GM21737 (cell line): ENCODE data around the gene TOX2.

ENCODE experiments used
- ATAC-seq: cut with Tn5 transposase; IDR thresholded peaks from one replicate; pipeline ENCODE4 v1.9.1; 2021; ENCODE audit warnings: mild to moderate bottlenecking, moderate library complexity; ENCODE audit not compliant: unreplicated experiment

The TOX2 gene

DNA sequence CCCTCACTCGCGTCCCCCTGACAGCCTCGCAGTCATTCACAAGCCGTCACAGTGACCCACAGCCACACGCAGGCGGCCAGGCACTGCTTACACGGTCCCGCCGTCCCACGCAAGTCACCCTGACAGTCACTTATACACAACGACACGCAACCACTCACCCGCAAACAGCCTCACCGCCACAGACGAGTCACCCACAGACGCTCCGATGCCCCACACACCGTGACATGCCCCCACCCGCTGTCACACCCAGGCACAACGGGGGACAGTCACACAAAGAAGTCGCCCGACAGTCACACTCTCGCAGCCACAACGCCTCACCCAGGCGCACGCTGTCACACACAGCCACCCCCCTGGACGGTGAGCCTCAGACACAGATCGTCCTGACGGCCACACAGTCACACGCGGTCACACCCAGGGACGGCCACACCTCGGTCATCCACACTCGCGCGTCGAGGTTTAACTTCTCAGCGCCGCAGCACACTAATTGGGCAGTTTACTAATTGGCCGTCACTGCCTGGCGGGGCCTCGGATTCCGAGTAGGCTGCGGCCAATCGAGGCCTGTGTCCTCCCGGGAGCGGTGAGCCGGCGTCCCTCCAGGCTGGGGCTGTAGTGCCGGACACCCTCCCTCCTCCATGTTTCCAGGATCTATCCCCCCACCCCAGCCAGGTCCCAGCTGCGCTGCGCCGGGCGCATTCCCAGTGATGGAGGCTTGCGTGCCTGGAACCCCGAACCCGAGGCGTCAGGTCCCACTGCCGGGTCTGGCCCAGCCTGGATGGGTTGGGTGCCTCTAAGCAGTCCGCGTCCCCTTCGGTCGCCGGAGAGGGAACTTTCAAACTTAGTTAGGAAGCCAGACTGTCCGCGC lies 790 bp downstream of the TOX2 start:
- no peak for ATAC-seq

DNA sequence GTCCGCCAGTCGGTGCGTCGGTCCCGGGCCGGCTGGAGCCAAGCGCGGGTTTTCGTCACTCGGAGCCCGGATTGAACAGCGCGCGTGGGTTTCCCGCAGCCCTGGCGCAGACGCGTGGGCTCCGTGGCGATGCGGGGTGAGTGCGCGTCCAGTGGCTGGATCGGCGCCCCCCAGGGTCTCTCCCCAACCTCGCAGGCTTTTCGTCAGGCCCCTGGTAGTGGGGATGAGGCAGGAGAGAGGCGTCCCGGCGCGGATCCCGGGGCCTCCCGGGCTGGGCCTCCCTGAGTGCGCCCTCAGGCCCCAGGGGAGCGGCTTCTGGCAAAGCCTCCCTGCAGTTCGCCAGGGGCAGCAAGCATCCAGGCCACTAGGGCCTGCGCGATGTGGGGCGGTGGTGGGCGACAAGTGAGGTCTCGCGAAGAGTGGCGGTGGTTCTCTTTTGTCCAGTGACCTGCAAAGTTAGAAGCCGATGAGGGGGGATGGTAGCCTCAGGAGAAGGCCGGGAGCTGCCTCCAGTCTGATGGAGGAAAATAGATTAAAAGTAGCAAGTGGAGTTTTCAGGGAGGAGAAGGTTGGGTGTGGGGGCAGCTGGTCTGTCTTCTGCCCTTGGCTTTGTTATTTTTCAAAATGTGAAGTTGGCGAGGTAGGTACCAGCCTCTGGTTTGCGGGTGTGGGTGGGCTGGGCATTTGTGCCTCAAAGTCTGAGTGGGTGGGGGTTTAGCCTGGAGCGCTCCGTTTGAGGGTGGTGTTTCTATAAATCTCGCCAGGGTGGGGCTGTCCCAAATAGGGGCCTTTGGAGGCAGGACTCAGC lies 1.6 kb downstream of the TOX2 start:
- no peak for ATAC-seq

DNA sequence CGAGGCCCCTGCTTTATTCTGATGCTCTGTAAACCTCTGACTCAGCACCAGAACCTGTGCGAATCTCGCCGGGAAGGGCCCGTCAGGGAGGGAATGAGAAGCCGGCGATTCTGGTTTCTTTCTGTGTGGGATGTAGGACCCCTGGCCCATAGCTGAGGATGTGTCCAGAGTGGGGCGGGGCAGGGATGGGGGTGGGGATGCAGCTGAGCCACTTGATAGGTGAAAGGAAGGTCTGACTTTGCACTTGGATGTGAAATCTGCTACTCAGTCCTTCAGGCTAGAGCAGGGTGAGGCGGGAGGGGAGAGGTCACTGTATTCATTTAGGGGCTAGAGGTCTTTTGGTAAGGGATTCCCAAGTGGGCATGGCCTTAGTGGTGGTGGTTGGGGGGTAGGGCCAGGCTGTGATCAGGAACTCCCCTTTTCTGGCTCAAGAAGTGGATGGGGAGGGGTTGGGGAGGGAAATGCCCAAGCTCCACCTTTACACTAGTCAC lies 2.3 kb downstream of the TOX2 start:
- no peak for ATAC-seq

DNA sequence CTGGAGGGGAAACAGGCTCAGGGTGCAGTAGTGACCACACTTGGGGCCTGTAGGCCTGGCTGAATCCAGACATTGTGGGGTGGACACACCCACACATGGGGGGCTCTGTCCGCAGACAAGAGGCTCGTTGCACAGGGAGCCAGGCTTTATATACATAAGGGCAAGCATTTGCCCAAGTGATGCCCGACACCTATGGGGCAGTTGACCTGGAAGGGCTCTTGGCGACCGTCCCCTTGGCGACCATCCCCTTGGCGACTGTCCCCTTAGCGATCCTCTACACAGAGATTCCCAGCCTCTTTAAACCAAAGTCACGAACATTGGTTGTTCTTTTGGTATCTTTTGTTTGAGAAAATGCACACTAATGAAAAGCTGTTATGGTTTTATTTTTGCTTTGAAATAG lies 2.7 kb downstream of the TOX2 start:
- ATAC-seq: no peak

DNA sequence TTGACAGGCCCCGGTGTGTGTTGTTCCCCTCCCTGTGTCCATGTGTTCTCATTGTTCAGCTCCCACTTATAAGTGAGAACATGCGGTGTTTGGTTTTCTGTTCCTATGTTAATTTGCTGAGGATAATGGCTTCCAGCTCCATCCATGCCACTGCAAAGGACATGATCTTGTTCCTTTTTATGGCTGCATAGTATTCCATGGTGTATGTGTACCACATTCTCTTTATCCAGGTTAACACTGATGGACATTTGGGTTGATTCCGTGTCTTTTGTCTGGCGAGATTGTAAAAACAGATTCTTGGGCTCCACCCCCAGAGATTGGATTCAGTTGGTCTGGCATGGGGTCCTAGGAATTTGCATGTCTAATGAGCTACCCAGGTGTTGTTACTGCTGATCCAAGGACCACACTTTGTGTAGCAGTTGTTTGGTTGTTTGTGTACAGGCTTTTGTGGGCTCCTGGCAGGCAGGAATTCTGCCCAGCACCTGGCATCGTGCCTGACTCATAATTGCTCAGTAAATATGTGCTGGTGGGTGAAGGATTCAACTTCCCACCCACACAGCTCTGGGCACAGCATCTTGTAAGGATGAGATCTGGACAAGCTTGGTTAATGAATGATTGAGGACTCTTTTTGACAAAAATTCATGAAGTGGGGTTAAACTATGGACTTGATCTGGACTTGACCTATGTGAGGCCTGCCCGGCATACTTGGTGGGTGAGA lies 5.2 kb downstream of the TOX2 start:
- no peak for ATAC-seq

DNA sequence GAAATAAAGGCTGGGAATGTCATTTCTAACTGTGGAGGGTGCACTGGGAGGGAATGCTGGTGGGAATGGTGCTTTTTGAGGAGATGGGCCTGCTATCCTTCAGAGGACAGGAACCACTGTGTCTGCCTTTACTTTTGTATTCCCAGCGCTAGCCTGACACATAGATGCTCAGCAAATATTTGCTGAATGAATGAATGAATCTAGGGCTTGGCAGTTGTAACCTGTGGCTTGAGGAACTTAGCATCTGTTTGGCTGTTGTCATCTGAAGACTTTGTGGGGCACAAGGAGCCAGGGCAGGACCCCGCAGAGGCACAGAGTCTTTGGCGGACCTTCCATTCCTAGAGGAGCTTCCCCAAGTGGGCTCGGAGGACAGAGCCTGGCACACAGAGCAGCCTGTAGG lies 6.1 kb downstream of the TOX2 start:
- no peak for ATAC-seq

DNA sequence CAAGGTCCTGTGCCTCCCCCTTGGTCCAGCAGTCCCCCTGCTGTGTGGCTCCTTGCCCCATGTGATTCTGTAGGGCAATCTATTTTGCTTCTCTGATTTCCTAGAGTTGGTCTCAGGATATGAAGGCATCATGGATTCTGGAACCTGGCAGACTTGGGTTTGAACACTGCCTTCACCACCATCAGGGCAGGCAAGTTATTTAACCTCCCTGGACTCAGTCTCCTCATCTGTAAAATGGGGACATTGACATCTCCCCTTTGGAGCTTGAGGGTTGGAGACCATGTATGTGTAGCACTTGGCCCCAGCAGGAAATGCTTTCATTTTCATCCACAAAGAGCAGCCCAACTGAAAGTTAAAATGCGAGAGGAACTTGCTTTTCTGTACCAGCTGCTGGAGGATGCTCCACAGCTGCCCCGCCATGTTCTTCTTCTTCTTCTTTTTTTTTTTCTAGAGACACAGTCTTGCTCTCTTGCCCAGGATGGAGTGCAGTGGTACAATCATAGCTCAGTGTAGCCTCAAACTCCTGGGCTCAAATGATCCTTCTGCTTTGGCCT lies 6.7 kb downstream of the TOX2 start:
- ATAC-seq: no peak

DNA sequence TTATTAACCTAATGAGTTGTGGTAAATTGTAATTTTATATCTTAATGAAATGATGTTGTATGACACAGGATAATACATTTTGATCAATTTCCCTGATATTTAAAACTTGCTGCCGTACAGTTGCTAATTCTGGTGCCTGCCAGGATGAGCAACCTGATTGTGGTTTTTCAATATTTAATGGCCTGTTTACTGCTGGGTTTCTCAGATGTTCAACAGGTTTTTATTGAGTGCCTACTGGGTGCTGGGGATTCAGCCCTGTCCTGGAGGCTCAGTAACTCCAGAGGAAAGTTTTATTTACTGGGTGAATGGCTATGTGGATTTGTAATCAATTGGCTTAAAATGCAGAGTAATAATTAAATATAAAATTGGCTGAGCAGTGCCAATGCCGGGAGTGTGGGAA lies 8.0 kb downstream of the TOX2 start:
- no peak for ATAC-seq

DNA sequence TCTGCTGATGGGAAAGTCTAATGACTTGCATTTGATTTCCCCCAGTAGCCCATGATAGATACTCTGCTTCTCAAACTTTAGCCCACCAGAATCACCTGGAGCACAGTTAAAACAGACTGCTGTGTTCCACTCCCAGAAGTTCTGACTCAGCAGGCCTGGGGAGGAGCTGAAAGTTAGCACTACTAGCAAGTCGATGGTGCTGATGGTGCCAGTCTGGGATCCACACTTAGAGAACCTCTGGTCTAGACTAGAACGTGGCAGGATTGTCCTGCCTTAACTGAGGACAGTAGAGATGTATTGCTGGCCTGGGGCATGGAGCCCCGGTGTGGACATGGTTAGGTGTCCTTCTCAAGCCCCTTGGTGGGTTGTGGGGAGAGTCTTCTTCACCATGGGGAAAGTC lies 8.7 kb downstream of the TOX2 start:
- no peak for ATAC-seq

DNA sequence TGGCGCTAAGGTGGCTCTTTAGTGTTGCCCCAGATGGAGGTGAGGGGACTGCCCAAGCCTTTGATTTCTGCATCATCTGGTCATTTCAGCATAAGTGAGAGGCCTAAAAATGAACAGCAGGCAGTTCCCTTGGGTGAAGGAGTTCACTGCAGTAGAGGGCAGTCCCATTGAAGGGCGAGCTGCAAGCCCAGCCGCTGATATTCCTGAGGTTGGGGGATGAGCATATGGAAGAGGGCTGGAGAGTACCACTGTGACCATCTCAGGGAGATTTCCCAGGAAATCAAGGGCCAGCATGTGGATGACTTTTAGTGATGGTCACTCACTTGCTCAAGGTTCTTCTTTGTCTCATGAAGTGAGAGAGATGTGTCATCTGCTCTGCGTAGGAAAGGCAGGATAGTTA lies 9.3 kb downstream of the TOX2 start:
- ATAC-seq: no peak

DNA sequence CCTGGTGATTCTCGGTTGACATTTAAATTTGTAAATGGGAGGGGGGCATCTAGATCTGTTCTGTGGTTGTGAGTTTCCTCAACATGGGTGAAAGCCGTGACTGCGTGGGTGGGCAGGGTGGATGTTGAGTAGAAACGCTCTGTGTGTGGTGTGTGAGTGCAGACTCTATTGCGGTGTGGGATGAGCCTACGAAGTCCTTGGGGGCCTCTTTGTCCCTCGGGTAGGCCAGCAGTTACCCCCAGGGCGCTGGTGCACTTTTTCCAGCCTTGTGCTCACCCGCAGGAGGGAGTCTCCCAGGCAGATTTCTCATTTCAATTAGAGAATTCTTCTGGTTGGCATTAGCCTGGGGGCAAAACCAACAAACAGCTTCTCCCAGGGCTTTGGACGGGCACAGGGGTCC lies 10.6 kb downstream of the TOX2 start:
- no peak for ATAC-seq

DNA sequence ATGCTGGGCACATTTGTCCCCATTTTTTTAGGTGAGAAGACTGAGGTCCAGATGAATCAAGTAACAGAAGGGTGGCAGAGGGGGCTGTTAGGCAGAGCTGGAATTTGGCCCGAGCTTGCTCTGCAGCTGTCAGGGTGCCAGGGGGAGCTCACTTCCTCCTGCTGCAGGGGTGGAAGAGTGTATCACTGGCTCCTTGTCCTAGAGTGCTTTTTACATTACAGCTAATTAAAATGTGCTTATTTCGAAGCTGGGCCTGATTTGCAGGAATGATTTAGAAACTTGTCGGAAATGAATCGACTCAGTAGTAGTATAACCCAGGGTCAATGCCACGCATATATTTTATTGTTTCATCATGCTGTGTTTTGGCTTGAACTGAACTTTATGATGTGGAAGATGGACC lies 11.1 kb downstream of the TOX2 start:
- ATAC-seq: no peak

DNA sequence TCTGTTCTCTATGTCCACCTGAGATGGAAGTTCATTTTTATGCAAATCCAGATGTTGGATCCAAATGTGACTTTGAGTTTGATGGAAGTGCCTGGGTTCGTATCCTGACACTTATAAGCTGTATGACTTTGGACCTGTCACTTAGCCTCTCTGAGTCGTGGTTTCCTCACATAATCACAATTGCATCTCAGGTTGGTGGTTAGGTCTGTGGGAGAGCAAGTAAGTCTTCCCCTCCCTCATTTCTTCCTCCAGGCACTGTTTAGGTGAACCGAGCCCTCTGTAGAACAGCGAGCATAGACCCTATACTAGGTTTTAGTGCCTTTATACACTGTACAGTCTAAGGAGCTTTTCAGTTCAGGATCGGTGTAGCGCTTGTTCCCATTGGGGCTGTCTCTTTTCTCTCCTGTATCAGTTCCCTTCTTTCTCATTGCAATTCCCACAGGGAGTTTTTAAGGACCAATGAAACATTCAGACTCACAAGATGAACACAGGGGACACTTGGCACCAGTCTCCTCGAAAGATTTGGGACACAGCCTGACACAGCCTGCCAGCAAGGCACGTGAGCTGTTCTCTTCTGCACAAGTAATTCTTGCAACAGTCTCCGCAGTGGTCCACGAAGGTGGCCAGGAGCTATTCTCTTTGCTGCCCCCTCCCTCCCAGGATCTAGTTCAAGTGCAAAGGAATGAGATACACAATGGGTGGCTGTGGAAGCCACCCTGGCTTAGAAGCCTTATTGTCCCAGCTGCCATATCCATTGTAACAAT lies 11.8 kb downstream of the TOX2 start:
- ATAC-seq: no peak

DNA sequence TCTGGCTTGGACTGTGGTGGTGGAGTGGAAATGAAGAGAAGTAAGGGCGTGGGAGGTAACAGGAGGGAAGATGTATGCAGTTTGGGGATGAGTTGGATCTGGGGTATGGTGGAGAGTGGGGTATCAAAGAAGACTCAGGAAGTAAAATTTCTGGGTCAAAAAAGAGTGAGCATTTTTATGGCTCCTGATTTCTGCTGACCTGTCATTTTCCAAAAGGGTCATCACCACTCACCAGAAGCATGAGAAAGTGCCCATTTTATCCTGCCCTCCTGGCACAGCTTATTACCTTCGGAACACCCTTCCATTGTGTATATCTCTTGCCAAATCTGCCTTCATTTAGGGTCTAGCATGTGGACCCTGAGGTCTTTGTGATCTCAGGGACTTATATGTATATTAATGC lies 17.3 kb downstream of the TOX2 start:
- no peak for ATAC-seq

DNA sequence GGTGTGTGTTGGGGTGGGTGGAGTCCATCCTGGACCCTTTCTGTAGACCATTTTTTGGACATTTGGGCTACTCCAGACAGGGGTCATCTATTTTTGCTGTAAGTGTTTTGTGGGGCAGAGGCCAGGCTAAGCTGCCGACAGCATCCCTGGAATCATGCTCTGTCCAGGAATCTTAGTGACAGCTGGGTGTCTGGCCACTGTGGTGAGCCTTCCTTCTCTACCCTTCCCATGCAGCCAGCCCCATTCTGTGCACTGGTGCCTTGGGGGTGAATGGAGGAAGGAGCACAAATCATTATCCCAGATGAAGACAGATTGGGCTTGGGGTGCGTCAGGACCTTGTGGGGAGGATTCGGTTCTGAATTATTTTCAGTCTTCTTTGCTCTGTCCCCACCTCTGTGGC lies 20.2 kb downstream of the TOX2 start:
- no peak for ATAC-seq

DNA sequence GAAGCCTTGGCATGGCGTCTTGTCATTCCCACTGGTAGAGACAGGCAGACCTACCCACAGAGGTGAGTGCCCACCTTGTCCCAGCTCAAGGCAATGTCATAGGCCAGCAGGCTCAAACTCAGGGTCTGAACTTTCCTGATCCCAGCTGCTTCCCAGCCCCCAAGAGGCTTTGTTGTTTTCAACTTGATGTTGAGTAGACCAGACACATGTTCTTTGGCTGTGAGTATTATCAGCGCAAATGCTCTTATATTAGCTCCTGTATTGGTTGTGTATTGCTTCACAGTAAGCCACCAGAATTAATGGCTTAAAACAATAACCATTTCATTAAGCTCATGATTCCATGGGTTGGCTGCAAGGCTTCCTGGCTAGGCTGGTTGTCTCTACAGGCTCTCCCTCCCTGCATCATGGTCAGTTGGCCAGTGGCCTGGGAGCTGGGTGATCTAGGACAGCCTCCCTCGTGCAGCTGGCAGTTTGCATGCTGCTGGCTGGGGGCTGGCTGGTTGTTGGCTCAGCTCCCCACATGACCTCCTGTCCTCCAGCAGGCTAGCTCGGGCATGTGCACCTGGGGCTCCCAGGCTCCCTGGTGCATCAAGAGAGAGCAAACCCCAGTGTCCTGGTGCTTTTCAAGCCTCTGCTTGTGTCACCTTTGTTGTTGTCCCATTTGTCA lies 21.6 kb downstream of the TOX2 start:
- no peak for ATAC-seq

DNA sequence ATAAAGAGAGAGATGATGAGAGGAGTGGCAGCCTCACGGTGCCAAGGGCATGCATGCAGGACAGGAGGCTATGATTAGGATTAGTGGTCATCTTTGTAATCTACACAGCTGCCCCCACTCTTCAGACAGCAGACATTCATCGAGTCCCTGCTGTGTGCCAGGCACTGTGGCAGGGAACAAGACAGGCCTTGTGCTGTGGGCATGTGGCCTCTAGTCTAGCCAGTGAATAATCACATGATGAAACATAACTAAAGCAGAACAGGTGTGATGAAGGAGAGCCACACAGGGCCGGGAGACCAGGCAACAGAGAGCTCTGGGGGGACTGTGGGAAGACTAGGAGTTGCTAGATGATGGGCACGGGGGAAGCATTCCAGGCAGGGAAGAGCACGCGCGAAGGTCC lies 22.2 kb downstream of the TOX2 start:
- ATAC-seq: no peak

DNA sequence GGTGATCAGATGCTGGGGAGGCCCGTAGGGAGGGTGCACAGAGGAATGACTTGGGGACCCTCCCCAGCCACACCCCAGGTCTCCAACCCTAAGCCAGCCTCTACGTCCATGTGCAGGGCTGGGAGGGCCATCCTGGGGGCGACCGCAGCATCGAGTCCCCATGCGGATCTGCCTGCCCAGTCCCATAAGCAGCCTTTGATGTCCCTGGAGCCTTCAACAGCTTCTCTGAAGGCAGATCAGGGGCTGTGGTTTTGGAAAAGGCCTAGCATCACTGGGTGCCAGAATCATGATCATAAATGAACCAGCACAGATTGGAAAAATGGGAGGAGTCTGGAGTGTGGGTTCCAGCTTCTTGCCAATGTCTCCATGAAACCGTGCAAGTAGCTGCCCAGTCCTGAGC lies 22.9 kb downstream of the TOX2 start:
- no peak for ATAC-seq

DNA sequence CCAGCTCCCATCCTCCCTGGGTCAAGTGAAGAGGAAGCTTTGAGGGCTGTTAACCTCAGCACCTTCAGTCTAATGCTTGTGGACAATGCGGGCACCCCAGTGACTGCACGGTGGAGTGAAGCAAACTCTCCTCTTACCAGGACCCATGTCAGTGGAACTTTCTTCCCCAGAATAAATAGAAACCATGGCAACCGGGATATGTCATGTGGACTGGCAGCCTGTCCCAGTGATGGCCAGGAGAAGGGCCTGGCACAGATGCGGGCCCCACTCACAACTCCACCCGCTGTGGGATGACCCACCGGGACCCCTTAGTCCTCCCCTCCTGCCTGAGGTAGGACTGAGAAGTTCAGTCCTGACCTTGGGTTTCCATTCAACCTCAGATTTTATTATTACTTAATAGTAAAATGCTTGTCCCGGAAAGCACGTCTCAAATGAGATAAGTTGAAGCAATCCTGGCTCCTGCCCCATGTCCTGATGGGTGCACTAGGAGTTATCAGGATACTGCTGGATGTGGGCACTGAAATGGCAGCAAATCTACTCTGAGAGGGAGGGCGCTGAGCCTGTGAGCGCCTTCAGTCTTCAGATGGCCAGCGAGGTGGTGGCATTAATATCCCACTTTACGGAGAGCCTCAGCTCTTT lies 23.5 kb downstream of the TOX2 start:
- ATAC-seq: no peak
